ENCODE results near the gene SLC25A21. TPM values are rescaled to one million over a fixed set of nuclear protein-coding genes. Genes with fewer than 3 reads are reported as not detected.
A peak's percentile ranks its signal among the peaks of the same experiment; 100 is the strongest.

SLC25A21 gene
- total RNA-seq, 1 donor: 1.3 TPM

DNA sequence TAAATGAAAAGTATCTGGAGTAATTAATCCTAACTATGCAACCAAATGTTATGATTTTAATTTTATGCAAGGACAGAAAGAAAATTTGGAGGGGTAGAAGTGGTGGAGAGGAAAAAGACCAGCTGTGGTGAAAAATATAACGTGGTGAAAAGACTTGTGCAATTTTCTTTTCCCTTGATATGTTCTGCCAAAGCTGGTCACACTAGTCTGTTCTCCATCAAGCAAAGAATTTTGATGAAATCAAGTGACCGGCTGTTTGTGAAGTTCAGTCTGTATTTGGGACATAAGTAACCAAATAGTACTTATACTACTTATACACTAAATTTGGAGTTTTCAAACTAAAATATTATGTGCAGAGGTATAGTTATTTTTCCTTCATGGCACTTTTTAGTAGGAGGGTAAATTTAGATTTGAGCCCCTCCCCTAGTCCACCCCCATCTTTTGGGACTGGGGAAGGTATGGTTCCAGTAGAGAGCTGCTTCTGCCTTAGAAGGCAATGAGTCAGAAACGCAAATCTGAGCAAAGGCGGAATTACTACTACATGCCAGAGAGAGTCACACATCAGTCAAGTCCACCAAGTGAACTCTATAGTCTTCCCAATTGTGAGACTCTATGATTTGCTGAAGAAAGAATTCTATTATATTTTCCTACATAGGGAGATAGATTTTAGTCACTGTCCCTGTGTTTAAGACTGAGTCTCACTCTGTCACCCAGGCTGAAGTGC, 229.7 kb downstream of the SLC25A21 start:
- no peak overlapping the region for H3K4me3 ChIP-seq (ENCODE audit: low read depth, low read length)
- DNase-seq (ENCODE audit: low read depth): no peak
- TF ChIP-seq CTCF (IDR thresholded peaks at IDR 0.05; ENCODE audit: insufficient read depth, low read depth, low read length): no peak

DNA sequence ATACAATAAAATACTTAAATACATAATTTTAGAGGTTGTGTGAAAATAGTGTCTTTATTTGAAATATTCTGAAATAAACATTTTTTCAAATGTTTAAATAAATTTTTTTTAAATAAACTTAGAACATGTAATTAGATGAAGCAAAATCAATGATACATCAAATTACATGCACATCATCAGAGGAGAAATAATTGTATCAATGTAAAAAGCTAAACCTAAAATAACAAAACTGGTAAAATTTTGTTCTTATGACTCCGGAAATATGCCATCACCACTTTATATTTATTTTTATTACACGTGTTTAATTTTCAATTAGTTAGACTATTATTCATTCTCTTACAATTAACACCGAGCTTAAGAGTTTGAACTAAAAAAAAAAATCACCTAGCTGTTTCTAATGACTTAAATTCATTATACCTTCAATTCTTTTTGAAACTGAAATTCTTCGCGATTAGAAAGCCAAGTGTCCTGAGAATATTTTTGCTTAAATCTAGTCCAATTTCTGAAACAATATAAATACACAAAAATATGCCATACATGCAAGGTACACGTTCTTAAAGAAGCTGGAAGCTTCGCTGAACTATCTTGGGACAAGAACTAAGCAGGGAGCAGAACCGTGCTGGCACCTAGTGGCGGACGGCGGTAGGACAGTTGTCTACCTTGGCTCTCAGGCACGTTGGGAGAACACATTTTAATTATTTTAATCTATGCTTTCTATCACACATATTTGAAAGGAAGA, 230.5 kb downstream of the SLC25A21 start:
- no peak overlapping the region for H3K4me3 ChIP-seq (ENCODE audit: low read depth, low read length)
- peak; percentile 96 for TF ChIP-seq CTCF (IDR thresholded peaks at IDR 0.05; ENCODE audit: insufficient read depth, low read depth, low read length)
- peak; percentile 54 for DNase-seq (ENCODE audit: low read depth)

DNA sequence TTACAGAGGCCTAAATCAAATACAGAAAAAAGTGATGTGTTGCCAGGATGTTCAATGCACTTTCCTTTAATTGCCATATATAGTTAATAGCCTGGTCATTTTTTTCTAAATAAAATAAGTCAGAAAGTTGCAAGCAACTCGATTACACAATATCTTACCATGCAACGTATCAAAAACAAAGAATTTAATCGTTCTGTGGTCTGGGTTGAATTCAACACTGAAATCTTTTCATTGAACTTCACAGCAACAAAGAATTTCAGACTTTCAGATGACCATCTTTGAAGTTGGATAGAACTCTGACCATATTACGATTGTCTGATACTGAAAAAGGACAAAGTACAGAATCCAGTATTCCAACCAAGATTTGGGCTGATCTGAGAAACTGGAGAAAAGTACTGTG, 231.9 kb downstream of the SLC25A21 start:
- no peak for DNase-seq (ENCODE audit: low read depth)
- TF ChIP-seq CTCF (IDR thresholded peaks at IDR 0.05; ENCODE audit: insufficient read depth, low read depth, low read length): no peak

DNA sequence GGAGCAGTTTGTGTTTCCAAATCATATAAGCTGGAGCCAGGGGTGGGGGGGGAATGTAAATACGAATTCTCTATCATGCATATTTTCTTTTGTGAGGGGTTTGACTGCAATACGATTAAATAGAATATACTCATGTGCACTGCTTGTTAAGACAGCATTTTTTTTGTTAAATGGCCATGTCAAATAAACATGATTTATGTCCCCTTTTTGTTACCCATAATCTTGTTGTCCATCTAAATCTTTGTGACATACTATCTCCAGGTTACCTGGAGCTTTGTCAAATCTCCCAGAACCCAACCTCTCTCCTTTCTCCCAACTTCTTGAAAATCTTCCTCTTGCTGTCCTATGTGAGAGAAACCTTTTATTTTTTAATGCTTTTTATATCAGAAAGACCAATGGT, 233.1 kb downstream of the SLC25A21 start:
- no peak overlapping the region for H3K4me3 ChIP-seq (ENCODE audit: low read depth, low read length)
- TF ChIP-seq CTCF (IDR thresholded peaks at IDR 0.05; ENCODE audit: insufficient read depth, low read depth, low read length): no peak
- DNase-seq (ENCODE audit: low read depth): no peak

More for the DNA sequence above, 231.9 kb downstream of the SLC25A21 start:
- H3K4me3 ChIP-seq (ENCODE audit: low read depth, low read length): no peak overlapping the region

GRCh38 chr14:36938678-36939077, 233.7 kb downstream of the SLC25A21 start:
- no peak overlapping the region for H3K4me3 ChIP-seq (ENCODE audit: low read depth, low read length)
- no peak for DNase-seq (ENCODE audit: low read depth)
- no peak for TF ChIP-seq CTCF (IDR thresholded peaks at IDR 0.05; ENCODE audit: insufficient read depth, low read depth, low read length)

DNA sequence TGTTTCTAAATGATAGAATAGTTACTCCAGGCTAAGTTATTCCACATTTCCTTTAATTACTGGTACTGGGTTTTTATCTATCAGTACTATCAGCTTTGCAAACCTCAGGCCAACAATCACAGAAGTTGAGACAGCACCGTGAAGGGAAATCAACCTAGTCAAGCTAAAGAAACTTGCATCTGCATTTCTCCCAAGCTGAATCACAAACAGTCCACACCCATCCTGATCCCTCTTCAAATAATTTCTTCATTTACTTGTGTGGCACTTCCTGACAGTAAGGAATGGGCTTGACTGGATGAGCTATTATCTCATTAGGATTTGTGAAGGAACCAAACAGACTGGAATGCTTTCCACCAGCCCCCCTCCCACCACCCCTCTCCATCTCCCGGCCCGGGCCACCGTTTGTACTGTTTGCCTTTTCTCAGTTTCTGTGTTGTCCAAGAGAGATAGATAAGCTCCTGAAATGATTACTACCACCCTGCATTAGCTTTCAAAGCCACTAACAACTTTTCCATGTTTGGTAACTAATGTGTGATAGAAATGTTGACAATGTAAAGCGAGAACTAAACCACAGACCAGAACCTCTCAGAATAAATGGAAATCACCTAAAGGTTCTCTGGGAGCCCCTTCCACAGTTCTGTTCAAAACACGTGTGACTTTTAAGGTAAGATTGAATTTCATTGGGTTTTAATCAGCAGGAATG, 236.3 kb downstream of the SLC25A21 start:
- no peak overlapping the region for H3K4me3 ChIP-seq (ENCODE audit: low read depth, low read length)
- DNase-seq (ENCODE audit: low read depth): no peak
- no peak for TF ChIP-seq CTCF (IDR thresholded peaks at IDR 0.05; ENCODE audit: insufficient read depth, low read depth, low read length)

Measured in fibroblast of villous mesenchyme (primary cell).